Sigmoid colon (tissue), 4 donors: ENCODE results near the gene AATK.

Source experiments
- POLR2AphosphoS5 ChIP-seq, 4 donors: sonication (generic); formaldehyde crosslinking; IDR thresholded peaks; one replicate each; pipeline ENCODE4 v1.6.1; 2017; ENCODE audit warnings: antibody characterized with exemption in 4 of 4
- TF ChIP-seq, protein P1 (sequence below), 4 experiments: fragments of 450-650 bp in 3 of 4; fragments of 200-600 bp in 1 of 4; IDR thresholded peaks; one replicate each; pipeline ENCODE4 v1.5.1; 2016 to 2019; ENCODE audit warnings: antibody characterized with exemption in 4 of 4, mild to moderate bottlenecking in 3 of 4, moderate library complexity in 2 of 4

DNA sequence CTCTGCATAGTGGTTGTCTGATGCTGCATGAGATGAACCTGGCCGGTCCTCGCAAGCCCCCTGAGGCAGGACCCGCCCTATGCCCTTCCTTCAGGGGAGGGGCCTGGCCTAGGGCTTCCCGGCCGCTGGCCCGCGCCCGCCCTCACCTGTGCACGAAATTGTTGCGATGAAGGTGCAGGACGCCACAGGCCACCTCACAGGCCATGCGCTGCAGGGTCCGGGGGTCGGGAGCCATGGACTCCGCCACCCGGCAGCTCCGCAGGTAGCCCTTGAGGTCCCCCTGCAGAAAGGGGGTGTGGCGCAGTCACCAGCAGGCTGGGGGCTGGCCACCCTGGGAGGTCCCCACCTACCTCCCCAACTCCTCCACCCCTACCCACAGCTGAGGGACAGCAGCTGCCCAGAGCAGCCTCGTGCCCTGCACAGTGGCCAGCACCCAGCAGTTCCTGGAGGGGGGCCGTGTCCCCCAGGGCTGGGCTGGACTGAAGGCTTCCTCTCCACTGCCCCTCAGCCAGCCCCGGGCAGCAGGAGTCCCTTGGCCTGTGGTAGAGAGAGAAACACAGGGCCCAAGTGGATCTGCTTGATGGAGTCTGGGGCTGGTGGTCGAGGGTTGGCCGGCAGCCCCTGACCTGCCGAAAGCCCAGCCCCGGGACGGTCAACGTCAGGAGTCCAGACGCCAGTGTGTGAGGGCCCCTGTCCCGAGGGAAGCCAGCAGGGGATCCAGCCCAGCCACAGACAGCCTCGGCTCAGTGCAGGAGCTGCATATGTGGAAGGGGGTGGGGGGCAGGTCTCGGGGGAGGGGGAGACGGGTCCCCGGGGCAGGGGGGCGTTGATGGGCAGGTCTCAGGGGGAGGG is 39.5 kb downstream of the AATK start:
- no peak for TF ChIP-seq POLR2AphosphoS5 (IDR thresholded peaks at IDR 0.05)
- TF ChIP-seq, protein P1, sequence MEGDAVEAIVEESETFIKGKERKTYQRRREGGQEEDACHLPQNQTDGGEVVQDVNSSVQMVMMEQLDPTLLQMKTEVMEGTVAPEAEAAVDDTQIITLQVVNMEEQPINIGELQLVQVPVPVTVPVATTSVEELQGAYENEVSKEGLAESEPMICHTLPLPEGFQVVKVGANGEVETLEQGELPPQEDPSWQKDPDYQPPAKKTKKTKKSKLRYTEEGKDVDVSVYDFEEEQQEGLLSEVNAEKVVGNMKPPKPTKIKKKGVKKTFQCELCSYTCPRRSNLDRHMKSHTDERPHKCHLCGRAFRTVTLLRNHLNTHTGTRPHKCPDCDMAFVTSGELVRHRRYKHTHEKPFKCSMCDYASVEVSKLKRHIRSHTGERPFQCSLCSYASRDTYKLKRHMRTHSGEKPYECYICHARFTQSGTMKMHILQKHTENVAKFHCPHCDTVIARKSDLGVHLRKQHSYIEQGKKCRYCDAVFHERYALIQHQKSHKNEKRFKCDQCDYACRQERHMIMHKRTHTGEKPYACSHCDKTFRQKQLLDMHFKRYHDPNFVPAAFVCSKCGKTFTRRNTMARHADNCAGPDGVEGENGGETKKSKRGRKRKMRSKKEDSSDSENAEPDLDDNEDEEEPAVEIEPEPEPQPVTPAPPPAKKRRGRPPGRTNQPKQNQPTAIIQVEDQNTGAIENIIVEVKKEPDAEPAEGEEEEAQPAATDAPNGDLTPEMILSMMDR (IDR thresholded peaks at IDR 0.05): no peak
